C4-2B (cell line): ENCODE results near the gene RB1.

ENCODE experiments used
- ZFX ChIP-seq: fragments of 450-650 bp; IDR thresholded peaks from 2 replicates; pipeline ENCODE4 v1.6.1; 2017
- TF ChIP-seq, protein P1 (sequence below): fragments of 450-650 bp; conservative IDR thresholded peaks from 2 replicates; pipeline ENCODE4 v1.5.1; 2017; ENCODE audit warnings: mild to moderate bottlenecking

DNA sequence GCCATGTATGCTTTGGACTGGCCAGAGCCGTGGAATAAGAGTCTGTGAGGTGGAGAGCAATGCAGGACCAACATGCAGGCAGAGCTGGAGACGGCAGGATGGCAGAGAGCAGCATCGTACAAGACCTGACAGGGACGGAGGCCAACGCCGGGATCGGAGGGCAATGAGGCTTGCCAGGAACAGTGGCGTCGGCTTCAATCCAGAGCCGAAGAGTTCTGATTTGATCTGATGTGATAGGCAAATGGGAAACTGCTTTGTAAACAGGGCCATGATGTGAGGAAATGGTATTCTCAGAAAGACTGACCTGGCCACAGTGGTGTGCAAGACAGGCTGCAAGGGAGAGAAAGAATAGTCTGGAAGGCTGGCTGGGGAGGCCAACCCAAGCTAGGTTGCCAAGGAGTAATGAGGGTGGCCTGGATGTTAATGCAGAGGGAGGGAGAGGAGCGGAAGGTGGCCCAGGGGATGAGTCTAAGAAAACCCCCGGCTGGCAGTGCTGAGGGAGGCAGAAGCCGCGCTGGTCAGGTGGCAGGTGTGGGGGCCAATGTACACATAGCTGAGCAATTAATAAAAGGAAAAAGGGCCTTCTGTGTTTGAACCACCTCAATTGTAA lies 202.6 kb downstream of the RB1 start:
- TF ChIP-seq, protein P1, sequence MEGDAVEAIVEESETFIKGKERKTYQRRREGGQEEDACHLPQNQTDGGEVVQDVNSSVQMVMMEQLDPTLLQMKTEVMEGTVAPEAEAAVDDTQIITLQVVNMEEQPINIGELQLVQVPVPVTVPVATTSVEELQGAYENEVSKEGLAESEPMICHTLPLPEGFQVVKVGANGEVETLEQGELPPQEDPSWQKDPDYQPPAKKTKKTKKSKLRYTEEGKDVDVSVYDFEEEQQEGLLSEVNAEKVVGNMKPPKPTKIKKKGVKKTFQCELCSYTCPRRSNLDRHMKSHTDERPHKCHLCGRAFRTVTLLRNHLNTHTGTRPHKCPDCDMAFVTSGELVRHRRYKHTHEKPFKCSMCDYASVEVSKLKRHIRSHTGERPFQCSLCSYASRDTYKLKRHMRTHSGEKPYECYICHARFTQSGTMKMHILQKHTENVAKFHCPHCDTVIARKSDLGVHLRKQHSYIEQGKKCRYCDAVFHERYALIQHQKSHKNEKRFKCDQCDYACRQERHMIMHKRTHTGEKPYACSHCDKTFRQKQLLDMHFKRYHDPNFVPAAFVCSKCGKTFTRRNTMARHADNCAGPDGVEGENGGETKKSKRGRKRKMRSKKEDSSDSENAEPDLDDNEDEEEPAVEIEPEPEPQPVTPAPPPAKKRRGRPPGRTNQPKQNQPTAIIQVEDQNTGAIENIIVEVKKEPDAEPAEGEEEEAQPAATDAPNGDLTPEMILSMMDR, result no peak
- no peak for TF ChIP-seq ZFX
